GM03348 (cell line): ENCODE results near the gene MRGPRX3.
"Not testable (repeated sequence)": the region's sequence is repeated elsewhere in the genome, so short reads cannot be mapped to it uniquely, and the experiment has no call there.

ENCODE experiments used
- DNase-seq: peaks from one replicate; pipeline ENCODE4 v3.0.0; 2012; ENCODE audit warnings: low spot score

The MRGPRX3 gene

DNA sequence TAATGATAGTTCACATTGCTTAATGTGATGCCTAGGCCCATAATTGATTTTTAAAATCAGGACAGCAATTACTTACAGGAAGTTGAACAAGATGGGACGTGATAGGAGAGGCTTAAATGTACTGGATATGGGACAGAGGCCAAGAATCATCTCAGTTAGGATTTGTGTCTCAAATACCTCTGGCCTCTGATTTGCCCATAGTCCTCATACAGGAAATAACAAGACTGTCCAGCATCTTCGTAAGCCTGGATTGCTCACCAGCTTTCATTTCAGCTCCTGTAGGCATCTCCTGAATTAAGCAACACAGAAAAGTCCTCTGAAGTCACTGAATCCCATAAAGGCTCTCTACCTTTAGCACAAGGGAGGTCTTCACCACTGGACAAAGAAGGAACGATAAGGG lies at the start of gene MRGPRX3:
Gene MRGPRX3 (plus strand): TSS at position 231 of the 400 bp plus-strand sequence. CDS start 4,632 bp downstream, outside the sequence.
- no peak for DNase-seq

DNA sequence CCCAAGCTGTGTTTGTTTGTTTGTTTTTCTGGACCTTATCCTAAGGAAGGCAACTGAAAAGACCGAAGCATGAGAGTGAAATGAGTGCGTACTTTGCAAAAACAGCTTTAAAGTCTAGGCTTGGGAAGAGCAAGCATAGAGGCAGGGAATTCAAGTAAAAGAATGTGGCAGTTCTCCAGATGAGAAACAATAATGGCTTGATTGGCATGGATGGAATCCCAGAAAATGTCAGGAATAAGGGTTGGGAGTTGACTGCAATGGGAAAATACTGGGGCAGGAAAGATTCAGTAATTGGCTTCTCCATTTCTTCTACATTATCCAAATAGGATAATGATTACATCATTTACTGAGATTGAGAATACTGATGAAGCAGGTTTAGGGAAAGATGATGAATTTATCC lies 44.0 kb upstream of the MRGPRX3 start:
- no peak for DNase-seq

DNA sequence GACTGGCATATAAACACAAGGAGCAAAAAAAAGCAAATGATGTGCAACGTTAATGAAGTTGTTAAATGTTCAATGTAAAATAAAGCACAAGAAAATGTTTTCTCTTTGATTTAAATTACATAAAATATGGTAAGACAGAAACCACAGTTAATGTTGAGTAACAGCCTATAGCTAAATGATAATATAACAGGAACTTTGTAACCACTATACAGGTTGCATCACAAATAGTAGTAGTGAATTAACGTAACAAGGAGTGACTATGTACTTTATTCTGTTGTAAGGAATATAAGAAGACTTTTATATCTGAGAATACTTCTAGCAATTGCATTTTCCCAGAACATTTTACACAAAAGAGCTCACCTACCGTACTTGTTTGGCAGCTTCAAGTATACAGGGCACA lies 43.4 kb upstream of the MRGPRX3 start:
- no peak for DNase-seq

DNA sequence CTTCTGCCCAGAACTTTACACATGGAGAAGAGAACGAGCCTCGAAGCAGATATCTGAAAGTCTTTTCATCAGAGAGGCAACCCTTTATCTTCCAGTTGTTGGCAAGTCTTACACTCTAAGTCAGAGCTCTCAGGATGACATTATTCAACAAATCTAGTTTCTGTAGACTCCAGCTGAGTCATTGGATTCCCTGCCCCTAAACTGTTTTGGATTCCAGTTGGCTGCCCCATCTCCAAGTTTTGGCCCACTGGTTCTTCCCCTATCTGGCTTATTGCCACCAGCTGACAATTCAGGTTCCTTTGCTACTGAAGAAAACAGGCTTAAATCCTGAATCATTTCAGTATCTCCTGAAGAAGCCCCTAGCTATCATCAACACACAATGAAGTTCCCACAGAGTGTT lies 40.6 kb upstream of the MRGPRX3 start:
- no peak for DNase-seq

DNA sequence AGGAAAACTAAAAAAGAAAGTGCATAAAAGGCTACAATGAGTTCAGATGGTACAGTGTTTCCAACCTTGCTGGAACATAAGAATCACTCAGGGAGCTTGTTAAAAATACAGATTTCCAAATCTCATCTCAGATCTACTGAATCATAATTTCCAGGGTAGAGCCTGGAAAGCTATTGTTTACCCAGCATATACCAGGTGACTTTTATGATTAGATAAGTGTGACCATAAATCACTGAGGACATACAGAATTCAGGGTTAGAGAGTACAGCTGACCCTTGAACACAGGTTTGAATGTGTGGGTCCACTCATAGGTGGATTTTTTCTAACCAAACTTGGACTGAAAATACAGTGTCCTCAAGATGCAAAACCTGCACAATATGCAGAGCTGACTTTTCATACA lies 38.4 kb upstream of the MRGPRX3 start:
- no peak for DNase-seq

DNA sequence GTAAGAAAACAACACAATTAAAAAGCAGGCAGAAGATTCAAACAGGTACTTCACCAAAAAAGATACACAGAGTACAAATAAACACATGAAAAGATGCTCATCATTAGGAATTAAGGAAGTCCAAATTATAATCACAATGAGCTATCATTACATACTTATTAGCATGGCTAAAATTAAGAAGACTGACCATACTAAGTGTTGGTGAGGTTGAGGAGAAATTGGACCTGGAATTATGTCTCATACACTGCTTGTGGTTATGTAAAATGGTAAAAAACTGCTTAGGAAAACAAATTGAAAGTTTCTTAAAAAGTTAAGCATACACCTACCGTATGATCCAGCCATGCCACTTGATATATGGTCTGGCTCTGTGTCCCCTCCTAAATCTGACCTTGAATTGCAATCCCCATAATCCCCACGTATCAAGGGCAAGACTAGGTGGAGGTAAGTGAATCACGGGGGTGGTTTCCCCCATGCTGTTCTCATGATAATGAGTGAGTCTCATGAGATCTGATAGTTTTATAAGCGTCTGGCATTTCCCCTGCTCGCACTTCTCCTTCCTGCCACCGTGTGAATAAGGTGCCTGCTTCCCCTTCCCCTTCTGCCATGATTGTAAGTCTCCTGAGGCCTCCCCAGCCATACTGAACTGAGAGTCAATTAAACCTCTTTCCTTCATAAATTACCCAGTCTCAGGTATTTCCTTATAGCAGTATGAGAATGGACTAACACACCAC lies 31.3 kb upstream of the MRGPRX3 start:
- DNase-seq, result no peak

DNA sequence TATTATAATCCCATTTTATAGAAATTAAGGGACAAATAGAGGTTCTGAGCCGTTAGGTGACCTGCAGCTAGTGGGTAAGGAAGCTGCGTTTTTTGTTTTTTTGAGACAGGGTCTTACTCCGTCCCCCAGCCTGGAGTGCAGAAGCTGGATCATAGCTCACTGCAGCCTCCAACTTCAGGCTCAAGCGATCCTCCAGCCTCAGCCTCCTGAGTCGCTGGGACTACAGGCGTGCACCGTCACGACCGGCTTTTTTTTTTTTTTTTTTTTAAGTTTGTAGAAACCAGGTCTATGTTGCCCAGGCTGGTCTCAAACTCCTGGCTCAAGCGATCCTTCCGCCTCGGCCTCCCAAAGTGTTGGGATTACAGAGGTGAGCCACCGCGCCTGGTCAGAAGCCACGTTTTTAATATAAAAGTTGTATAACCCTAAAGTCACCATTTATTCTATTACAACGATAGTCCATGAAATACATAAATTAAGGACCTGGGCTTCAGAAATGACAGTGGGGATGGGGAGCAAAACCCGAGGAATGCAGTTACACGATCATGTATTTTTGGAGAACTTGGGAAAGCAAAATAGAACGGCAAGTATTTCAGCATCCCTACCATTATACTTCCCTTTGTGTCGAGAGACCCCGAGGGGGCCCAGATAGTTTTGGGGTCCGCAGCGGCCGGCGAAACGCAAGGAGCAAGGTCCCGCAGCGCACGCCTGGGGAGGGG lies 27.1 kb upstream of the MRGPRX3 start:
- peak; percentile 10 for DNase-seq

DNA sequence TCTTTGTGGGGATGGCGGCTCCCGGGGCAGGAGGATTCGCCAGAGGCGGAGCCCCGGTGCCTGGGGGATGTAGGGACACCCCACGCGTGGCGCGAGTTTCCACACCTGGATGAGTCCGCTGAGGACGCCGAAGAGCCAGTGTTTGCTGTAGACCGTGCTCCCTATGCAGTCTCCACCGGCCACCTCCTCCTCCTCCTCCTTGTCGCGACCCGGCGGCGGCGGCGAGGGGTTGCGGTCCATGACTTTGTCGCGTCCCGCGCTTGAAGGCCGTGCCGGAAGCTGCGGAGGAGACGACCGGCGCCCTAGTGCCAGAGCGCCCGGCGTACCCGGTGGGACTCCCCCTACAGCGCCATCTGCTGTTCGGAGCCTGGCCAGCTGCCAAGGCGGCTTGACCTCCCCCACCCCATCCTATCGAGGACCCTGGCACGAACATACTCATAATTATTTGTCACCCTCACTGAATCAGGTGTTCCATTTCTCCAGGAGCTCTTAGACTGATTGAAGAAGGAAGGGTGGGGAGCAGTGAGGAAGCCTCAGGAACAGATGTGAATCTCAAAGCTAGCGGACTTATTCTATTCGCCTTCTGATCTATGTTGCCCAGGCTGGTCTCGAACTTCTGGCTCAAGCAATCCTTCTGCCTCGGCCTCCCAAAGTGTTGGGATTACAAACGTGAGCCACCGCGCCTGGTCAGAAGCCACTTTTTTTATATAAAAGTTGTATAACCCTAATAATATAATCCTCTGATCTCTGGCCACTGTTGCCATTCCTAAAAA lies 26.4 kb upstream of the MRGPRX3 start, which contains the start of gene SAAL1:
Gene SAAL1 (minus strand): TSS at position 281 of the 773 bp plus-strand sequence. CDS start 41 bp downstream, at position 240.
- DNase-seq, result peak; percentile 94

DNA sequence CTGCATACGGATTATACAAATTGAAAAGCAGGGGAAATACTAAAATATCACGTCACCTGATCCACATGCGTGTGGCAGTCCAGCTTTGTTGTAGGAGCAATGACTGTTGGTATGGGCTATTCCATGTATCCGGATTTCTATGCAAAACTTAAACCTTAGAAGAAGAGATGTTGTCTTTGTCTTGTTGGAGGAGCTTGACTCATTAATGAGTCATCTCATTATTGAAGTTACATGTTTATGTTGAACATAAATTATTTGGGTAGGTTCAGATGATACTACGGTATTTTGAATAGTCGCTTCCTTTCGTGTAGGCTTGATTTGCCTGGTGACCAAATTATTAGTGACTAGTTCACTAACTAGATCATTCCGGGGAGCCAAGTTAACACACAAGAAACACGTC lies 25.7 kb upstream of the MRGPRX3 start:
- no peak for DNase-seq

DNA sequence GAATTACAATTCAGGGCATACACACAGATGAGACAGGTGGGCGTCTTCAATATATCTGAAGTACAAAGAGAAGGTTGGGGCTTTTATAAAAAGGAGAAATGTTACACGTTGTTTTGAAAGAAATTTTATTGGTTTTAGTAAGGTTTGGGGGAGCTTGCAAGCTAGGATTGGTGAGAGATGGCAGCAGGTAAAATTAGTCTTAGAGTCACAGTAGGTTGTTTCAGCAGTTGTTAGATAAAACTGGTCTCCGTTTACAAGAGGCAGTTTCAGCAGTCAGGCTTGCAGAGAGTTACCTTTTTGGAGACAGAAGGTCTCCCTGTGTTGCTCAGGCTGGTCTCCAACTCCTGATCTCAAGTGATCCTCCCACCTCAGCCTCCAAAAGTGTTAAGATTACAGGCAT lies 24.1 kb upstream of the MRGPRX3 start:
- no peak for DNase-seq

DNA sequence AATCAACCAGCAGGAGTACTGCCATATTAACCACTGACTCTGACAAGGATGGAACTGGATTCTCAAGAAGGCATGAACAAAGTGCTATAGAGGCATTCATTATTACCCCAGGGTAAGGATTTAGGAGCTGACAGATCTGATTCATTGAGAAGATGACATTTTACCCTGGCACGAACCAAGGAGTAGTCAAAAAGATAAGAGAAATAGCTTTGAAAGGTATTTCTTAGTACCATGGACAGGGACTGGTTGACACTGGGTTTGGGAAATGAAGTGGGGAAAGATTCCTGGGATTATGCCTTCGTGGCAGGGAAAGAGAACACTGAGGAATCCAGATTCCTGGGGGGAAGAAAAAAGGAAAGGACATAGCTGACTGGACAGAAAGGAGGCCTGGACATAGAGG lies 21.4 kb upstream of the MRGPRX3 start:
- DNase-seq, result peak; percentile 11

DNA sequence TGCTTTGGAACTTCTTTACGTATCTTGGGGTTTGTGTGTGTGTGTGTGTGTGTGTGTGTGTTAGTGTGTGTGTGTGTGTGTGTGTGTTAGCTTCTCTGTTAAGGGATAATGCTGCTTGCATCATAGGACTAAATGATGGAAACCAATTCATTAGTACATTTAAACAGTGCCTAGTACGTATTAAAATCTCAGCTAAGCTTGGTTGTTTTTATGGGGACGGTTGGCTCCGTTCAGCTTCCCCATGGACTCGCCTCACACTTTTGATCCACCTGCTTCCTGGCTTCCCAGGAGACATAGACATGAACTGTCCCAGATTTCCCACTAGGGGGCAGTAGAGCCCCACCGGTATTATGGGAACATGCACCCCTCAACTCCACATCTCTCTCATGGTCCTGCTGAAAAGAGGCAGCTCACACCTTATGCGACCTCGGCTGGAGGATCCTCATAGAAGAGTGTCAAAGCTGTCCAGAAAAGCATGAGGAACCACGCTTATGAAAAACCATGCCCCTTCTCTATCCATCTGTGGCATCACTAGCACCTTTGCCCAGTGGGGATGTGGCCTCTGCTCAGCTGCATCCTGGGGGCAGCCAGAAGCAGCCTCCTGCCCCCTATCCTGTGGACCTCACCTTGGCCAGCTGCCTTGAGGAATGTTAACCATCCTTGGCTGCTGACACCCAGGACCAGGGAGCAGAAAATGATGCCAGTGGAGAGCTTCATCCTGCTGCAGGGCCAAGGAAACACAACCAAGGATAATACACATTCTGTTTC lies 16.8 kb upstream of the MRGPRX3 start:
- peak; percentile 84 for DNase-seq

DNA sequence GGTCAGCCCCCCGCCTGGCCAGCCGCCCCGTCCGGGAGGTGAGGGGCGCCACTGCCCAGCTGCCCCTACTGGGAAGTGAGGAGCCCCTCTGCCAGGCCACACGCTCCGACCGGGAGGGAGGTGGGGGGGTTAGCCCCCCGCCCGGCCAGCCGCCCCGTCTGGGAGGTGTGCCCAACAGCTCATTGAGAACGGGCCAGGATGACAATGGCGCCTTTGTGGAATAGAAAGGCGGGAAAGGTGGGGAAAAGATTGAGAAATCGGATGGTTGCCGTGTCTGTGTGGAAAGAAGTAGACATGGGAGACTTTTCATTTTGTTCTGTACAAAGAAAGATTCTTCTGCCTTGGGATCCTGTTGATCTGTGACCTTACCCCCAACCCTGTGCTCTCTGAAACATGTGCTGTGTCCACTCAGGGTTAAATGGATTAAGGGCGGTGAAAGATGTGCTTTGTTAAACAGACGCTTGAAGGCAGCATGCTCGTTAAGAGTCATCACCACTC lies 11.0 kb upstream of the MRGPRX3 start:
- DNase-seq, result not testable (repeated sequence)

DNA sequence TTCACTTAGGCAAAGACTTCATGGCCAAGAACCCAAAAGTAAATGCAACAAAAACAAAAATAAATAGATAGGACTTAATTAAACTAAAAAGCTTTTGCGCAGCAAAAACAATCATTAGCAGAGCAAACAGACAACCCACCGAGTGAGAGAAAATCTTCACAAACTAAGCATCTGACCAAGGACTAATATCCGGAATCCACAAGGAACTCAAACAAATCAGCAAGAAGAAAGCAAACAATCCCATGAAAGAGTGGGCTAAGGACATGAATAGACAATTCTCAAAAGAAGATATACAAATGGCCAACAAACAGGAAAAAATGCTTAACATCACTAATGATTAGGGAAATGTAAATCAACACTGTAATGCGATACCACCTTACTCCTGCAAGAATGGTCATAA lies 1.3 kb upstream of the MRGPRX3 start:
- DNase-seq, result not testable (repeated sequence)

DNA sequence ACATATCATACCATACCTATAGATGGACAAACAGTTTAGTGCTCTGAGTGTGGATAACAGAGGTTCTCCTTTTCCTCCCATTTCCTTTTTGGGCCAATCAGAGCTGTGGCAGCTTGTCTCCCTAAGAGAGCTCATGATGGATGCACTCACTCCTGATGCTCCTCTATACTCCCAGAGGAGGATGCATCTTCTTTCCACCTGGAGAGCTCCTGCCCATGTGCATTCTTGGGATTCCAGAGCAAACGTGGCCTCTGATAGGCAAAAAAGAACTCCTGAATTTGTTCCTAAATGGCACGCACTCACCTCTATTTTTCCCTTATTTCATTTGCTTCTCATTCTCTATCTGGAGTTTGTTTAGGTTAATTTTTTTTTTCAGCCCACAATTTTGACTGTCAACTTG lies 2.9 kb downstream of the MRGPRX3 start:
- no peak for DNase-seq

DNA sequence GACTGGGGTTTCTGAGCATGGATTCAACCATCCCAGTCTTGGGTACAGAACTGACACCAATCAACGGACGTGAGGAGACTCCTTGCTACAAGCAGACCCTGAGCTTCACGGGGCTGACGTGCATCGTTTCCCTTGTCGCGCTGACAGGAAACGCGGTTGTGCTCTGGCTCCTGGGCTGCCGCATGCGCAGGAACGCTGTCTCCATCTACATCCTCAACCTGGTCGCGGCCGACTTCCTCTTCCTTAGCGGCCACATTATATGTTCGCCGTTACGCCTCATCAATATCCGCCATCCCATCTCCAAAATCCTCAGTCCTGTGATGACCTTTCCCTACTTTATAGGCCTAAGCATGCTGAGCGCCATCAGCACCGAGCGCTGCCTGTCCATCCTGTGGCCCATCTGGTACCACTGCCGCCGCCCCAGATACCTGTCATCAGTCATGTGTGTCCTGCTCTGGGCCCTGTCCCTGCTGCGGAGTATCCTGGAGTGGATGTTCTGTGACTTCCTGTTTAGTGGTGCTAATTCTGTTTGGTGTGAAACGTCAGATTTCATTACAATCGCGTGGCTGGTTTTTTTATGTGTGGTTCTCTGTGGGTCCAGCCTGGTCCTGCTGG lies 4.9 kb downstream of the MRGPRX3 start:
- DNase-seq, result no peak

DNA sequence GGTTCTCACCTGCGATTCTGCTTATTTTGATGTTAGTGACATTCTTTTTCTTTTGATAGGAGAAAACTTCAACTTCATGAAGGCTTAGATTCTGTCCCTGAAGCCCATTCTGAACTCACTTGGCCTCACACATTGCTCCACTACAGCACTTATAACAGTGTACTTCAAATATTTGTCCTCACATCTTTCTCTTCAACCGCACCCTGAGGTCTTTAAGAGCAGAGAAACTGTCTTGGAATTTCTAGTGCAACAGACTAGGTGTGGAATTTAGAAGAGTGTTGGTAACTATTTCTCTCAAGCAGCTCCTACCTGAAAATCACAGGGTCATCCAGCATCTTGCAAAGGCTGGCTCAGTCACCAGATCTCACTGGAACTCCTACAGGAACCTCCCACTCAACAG lies 7.8 kb downstream of the MRGPRX3 start:
- no peak for DNase-seq

DNA sequence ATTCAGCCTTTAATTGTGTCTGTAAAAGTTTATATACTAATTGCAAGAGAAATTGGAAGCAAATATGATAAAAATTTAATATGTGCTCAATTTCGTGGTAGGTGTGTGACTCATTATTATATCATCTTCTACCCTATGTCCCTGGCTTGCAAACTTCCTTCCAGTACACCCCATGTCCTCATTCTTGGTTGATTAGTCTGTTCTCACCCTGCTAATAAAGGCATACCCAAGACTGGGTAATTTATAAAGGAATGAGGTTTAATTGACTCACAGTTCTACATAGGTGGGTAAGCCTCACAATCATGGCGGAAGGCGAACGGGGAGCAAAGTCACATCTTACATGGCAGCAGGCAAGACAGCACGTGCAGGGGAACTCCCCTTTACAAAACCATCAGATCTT lies 11.9 kb downstream of the MRGPRX3 start:
- DNase-seq, result no peak

DNA sequence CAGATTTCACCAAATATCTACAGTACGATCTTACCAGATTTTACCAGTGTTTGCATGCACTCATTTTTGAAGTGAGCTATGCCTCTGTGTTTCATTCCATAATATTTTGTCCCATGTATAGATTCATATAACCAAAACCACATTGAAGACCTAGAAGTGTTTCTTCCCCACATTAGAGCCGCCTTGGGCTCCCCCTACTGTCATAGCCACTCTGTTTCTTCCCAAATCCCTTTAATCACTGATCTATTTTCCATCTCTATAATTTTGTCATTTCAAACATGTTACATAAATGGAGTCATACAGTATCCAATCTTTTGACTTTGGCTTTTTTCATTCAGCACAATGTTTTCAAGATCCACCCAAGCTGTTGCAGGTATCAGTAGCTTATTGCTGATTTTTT lies 12.7 kb downstream of the MRGPRX3 start:
- no peak for DNase-seq

DNA sequence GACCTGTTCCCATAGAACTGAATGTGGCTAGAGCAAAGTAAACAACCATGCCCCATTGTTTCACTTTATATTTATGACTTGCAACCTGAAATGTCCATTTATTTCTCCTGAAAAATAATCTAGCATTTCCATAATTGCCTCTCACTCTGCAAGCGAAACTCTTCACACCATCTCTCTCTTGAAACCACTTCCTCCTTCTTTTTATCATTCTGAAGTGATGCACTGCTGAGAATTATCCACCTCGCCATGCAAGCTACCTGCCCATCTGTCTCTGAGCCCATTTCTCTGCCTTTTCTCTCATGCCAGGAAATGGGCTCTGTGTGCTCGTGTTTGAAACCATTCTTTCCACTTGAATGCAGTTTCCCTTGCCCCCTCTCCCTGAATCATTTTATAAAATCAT lies 13.5 kb downstream of the MRGPRX3 start:
- no peak for DNase-seq

DNA sequence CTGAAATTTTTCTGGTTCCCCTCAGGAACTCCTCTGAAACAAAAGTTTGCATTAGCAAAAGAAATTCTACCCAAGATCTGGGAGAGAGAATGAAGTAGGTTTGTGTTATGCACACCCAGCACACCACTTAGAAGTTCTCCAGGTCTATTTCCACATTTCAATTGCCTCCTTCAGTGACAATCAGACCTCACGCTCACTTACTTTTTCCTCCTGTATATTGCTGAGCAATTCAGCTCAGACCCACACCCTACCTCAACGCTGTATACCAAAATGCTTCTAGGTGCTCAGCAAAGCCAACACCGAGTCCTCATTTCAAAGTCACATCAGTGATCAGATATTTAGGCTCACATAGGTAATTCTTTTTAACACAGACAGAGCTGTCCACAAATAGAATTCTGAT lies 19.2 kb downstream of the MRGPRX3 start:
- no peak for DNase-seq
